Karpas-422 (cell line): ENCODE data around the gene PLAA. TPM values are rescaled to one million over a fixed set of nuclear protein-coding genes. Genes with fewer than 3 reads are reported as not detected.

Experiments used
- DNase-seq: peaks from one replicate; pipeline ENCODE4 v3.0.0-alpha.2; 2015
- H2AFZ ChIP-seq: fragments of 200-600 bp; sonication (generic); 2 replicates; pipeline ENCODE4 v1.6.1; 2014; ENCODE audit warnings: antibody characterized with exemption, low read length, mixed read lengths
- H3K27ac ChIP-seq: fragments of 200-600 bp; sonication (generic); 2 replicates; pipeline ENCODE4 v1.5.1; 2014; ENCODE audit warnings: mild to moderate bottlenecking, low read length, moderate library complexity
- H3K27me3 ChIP-seq: fragments of 200-600 bp; sonication (generic); 2 replicates; pipeline ENCODE4 v1.6.1; 2014; ENCODE audit warnings: low read length, mixed read lengths
- H3K36me3 ChIP-seq: fragments of 200-600 bp; sonication (generic); 2 replicates; pipeline ENCODE4 v1.6.1; 2014; ENCODE audit warnings: low read length, mixed read lengths; ENCODE audit not compliant: insufficient read depth
- H3K4me1 ChIP-seq: fragments of 200-600 bp; sonication (generic); 2 replicates; pipeline ENCODE4 v1.6.1; 2014; ENCODE audit warnings: mild to moderate bottlenecking, low read length, mixed read lengths
- H3K4me2 ChIP-seq: fragments of 200-600 bp; sonication (generic); 2 replicates; pipeline ENCODE4 v1.6.1; 2014; ENCODE audit warnings: low read length, low read depth, mild to moderate bottlenecking; ENCODE audit not compliant: poor library complexity, severe bottlenecking
- H3K4me3 ChIP-seq: fragments of 200-600 bp; sonication (generic); 2 replicates; pipeline ENCODE4 v1.5.1; 2014; ENCODE audit warnings: mild to moderate bottlenecking, antibody characterized with exemption, low read length, mixed read lengths
- H3K79me2 ChIP-seq: fragments of 200-600 bp; sonication (generic); 2 replicates; pipeline ENCODE4 v1.6.1; 2014; ENCODE audit warnings: mild to moderate bottlenecking, low read length, mixed read lengths
- H3K9ac ChIP-seq: fragments of 200-600 bp; sonication (generic); 2 replicates; pipeline ENCODE4 v1.6.0; 2014; ENCODE audit warnings: low read length
- H3K9me2 ChIP-seq: fragments of 200-600 bp; sonication (generic), shearing (Covaris generic); replicated peaks from 2 replicates; pipeline ENCODE4 v1.6.0; 2014; ENCODE audit warnings: mild to moderate bottlenecking, low read length, moderate library complexity; ENCODE audit not compliant: insufficient read depth
- H3K9me3 ChIP-seq: fragments of 300-700, 200-600 bp; sonication (generic); 2 replicates; pipeline ENCODE4 v1.6.1; 2014; ENCODE audit warnings: low read length, mixed read lengths
- H4K20me1 ChIP-seq: fragments of 200-600 bp; sonication (generic); 2 replicates; pipeline ENCODE4 v1.6.1; 2014; ENCODE audit warnings: mild to moderate bottlenecking, antibody characterized with exemption, low read length, low read depth; ENCODE audit not compliant: insufficient read depth
- total RNA-seq: library from RNA; depleted of rRNA; stranded (reverse); fragments of >200 nt; shearing (Covaris generic); gene quantifications from 2 replicates; pipeline ENCODE4 v1.2.3, GENCODE V29; 2014; ENCODE audit warnings: low replicate concordance

The PLAA gene
- total RNA-seq, 1 experiment from 2014 or later = 50.6 TPM

GRCh38 chr9:26947736-26948135 lies 694 bp upstream of the PLAA start:
- no peaks in the 10 kb centered on the region for H3K9me3 ChIP-seq
- peaks cover 15% of the 10 kb centered on the region for H3K36me3 ChIP-seq
- H3K9me2 ChIP-seq = no peaks in the 10 kb centered on the region
- peak overlapping the region; percentile 99 for H3K4me2 ChIP-seq
- H3K27ac ChIP-seq = peak overlapping the region; percentile 73
- H3K27me3 ChIP-seq = no peaks in the 10 kb centered on the region
- peaks cover 7% of the 10 kb centered on the region; the same call in 1 of the 2 replicates for H4K20me1 ChIP-seq
- peak overlapping the region; percentile 54; the same call in 1 of the 2 replicates for H2AFZ ChIP-seq
- H3K9ac ChIP-seq = peak overlapping the region; percentile 96
- H3K4me3 ChIP-seq = peak overlapping the region; percentile 83
- H3K4me1 ChIP-seq = peaks cover 26% of the 10 kb centered on the region
- DNase-seq = no peak
- peaks cover 53% of the 10 kb centered on the region for H3K79me2 ChIP-seq

- Histone ChIP-seq H3K4me3 (peak overlapping the region; percentile 83), H3K27ac (0 out of 2 replicates have a peak overlapping the region, but pooled peaks have one; percentile 73), H3K27me3 (no peaks in the 10 kb centered on the region), H3K79me2 (peaks cover 74% of the 10 kb centered on the region), H3K4me1 (peaks cover 26% of the 10 kb centered on the region), H3K36me3 (peaks cover 19% of the 10 kb centered on the region), H3K4me2 (peak overlapping the region; percentile 99), H4K20me1 (peaks cover 7% of the 10 kb centered on the region; the same call in 1 of the 2 replicates), H3K9me3 (no peaks in the 10 kb centered on the region), H3K9ac (peak overlapping the region; percentile 96), H2AFZ (no peak overlapping the region), H3K9me2 (no peaks in the 10 kb centered on the region)
- no peak for DNase-seq
Observed at GRCh38 chr9:26945591-26945990, 1.5 kb downstream of the PLAA start.

- Histone ChIP-seq H3K27me3 (no peaks in the 10 kb centered on the region), H3K4me2 (no peak overlapping the region), H3K9me2 (no peaks in the 10 kb centered on the region), H3K79me2 (peaks cover 100% of the 10 kb centered on the region), H3K27ac (no peak overlapping the region), H3K36me3 (peaks cover 30% of the 10 kb centered on the region), H3K9me3 (no peaks in the 10 kb centered on the region), H2AFZ (no peak overlapping the region), H4K20me1 (peaks cover 7% of the 10 kb centered on the region; the same call in 1 of the 2 replicates), H3K4me1 (peaks cover 16% of the 10 kb centered on the region), H3K9ac (no peak overlapping the region), H3K4me3 (no peak overlapping the region)
- no peak for DNase-seq
Observed at GRCh38 chr9:26940779-26941178, 6.3 kb downstream of the PLAA start.

- no peaks in the 10 kb centered on the region for H3K27me3 ChIP-seq
- H3K79me2 ChIP-seq = peaks cover 100% of the 10 kb centered on the region
- H3K4me2 ChIP-seq = no peak overlapping the region
- H3K36me3 ChIP-seq = peaks cover 32% of the 10 kb centered on the region
- H3K9ac ChIP-seq = no peak overlapping the region
- DNase-seq = no peak
- H3K4me3 ChIP-seq = no peak overlapping the region
- H3K9me3 ChIP-seq = no peaks in the 10 kb centered on the region
- H3K4me1 ChIP-seq = peaks cover 10% of the 10 kb centered on the region
- H2AFZ ChIP-seq = no peak overlapping the region
- no peaks in the 10 kb centered on the region for H3K9me2 ChIP-seq
- no peak overlapping the region for H3K27ac ChIP-seq
- H4K20me1 ChIP-seq = 0 out of 2 replicates have a peak, but pooled peaks cover 7% of the 10 kb centered on the region
Observed at GRCh38 chr9:26939955-26940711, 6.9 kb downstream of the PLAA start.

- Histone ChIP-seq H3K36me3 (peaks cover 26% of the 10 kb centered on the region), H2AFZ (no peak overlapping the region), H3K9me3 (no peaks in the 10 kb centered on the region), H3K27me3 (no peaks in the 10 kb centered on the region), H3K9me2 (no peaks in the 10 kb centered on the region), H3K9ac (no peak overlapping the region), H3K4me3 (no peak overlapping the region), H3K4me1 (no peaks in the 10 kb centered on the region), H3K27ac (no peak overlapping the region), H3K4me2 (no peak overlapping the region), H3K79me2 (peaks cover 95% of the 10 kb centered on the region), H4K20me1 (no peaks in the 10 kb centered on the region; the same call in 1 of the 2 replicates)
- DNase-seq = no peak
Observed at GRCh38 chr9:26937816-26938371, 9.1 kb downstream of the PLAA start.

GRCh38 chr9:26935847-26936246 lies 11.2 kb downstream of the PLAA start:
- no peak for DNase-seq
- Histone ChIP-seq H4K20me1 (no peaks in the 10 kb centered on the region; the same call in 1 of the 2 replicates), H3K79me2 (peaks cover 95% of the 10 kb centered on the region), H3K4me2 (no peak overlapping the region), H3K27ac (no peak overlapping the region), H2AFZ (no peak overlapping the region), H3K4me1 (no peaks in the 10 kb centered on the region), H3K9me3 (no peaks in the 10 kb centered on the region), H3K9ac (no peak overlapping the region), H3K9me2 (no peaks in the 10 kb centered on the region), H3K27me3 (no peaks in the 10 kb centered on the region), H3K36me3 (peaks cover 24% of the 10 kb centered on the region), H3K4me3 (no peak overlapping the region)

- H3K36me3 ChIP-seq = peaks cover 37% of the 10 kb centered on the region; the same call in 1 of the 2 replicates
- no peaks in the 10 kb centered on the region for H3K9me2 ChIP-seq
- no peak for DNase-seq
- H3K27me3 ChIP-seq = no peaks in the 10 kb centered on the region
- no peak overlapping the region for H3K4me2 ChIP-seq
- no peaks in the 10 kb centered on the region for H3K4me1 ChIP-seq
- no peaks in the 10 kb centered on the region for H3K9me3 ChIP-seq
- H3K79me2 ChIP-seq = peaks cover 73% of the 10 kb centered on the region
- no peaks in the 10 kb centered on the region; the same call in 1 of the 2 replicates for H4K20me1 ChIP-seq
- no peak overlapping the region for H3K4me3 ChIP-seq
- H2AFZ ChIP-seq = no peak overlapping the region
- H3K27ac ChIP-seq = no peak overlapping the region
- H3K9ac ChIP-seq = no peak overlapping the region
Observed at GRCh38 chr9:26928902-26929495, 18.0 kb downstream of the PLAA start.

GRCh38 chr9:26925609-26926008 lies 21.4 kb downstream of the PLAA start:
- Histone ChIP-seq H2AFZ (no peak overlapping the region), H3K79me2 (peaks cover 62% of the 10 kb centered on the region), H3K36me3 (peaks cover 69% of the 10 kb centered on the region)

More at GRCh38 chr9:26925609-26926008, 21.4 kb downstream of the PLAA start:
- no peak overlapping the region for H3K9ac ChIP-seq
- H3K9me2 ChIP-seq = no peaks in the 10 kb centered on the region
- no peak for DNase-seq
- H3K4me2 ChIP-seq = no peak overlapping the region
- no peaks in the 10 kb centered on the region for H3K9me3 ChIP-seq
- no peaks in the 10 kb centered on the region for H3K4me1 ChIP-seq
- H4K20me1 ChIP-seq = no peaks in the 10 kb centered on the region
- H3K4me3 ChIP-seq = no peak overlapping the region
- no peaks in the 10 kb centered on the region for H3K27me3 ChIP-seq
- no peak overlapping the region for H3K27ac ChIP-seq
